Thyroid gland (tissue), 4 donors: ENCODE data around the gene EPS8. TPM values are rescaled to one million over a fixed set of nuclear protein-coding genes. Genes with fewer than 3 reads are reported as not detected.

Experiments used
- DNase-seq, 2 donors: peaks; one replicate each; pipeline ENCODE4 v3.0.0-alpha.2; 2019
- H3K27ac ChIP-seq, 3 donors: fragments of 200-600 bp; sonication (generic); 1 replicate in 2 of 3; 2 replicates in 1 of 3; pipeline ENCODE4 v1.5.1; 2016 to 2019; ENCODE audit warnings: mild to moderate bottlenecking in 1 of 3, moderate library complexity in 1 of 3
- H3K27me3 ChIP-seq: fragments of 200-600 bp; sonication (generic); one replicate; pipeline ENCODE4 v1.5.1; 2019
- H3K36me3 ChIP-seq, 2 donors: fragments of 200-600 bp; sonication (generic); one replicate each; pipeline ENCODE4 v1.5.1; 2016 to 2019
- H3K4me1 ChIP-seq, 2 donors: fragments of 200-600 bp; sonication (generic); one replicate each; pipeline ENCODE4 v1.5.1; 2017 to 2019
- H3K4me3 ChIP-seq, 3 donors: fragments of 200-600 bp; sonication (generic); replicated peaks in 1 of 3; 1 replicate in 2 of 3; 2 replicates in 1 of 3; pipeline ENCODE4 v1.5.1; 2016; ENCODE audit warnings: mild to moderate bottlenecking in 1 of 3
- H3K9me3 ChIP-seq: fragments of 200-600 bp; sonication (generic); one replicate; pipeline ENCODE4 v1.5.1; 2017
- POLR2A ChIP-seq, 2 donors: fragments of 450-650 bp; IDR thresholded peaks; one replicate each; pipeline ENCODE4 v1.6.1; 2017; ENCODE audit warnings: antibody characterized with exemption in 2 of 2, mild to moderate bottlenecking in 2 of 2, moderate library complexity in 1 of 2
- WGBS, 2 donors: methylation state at CpG; one replicate each; pipeline ENCODE4 v1.1.5; 2017; 5-methylcytosine and 5-hydroxymethylcytosine counted together
- intact Hi-C: fragments of 100-400 bp; cut with DNase I; formaldehyde crosslinking; loops from one replicate; pipeline ENCODE4 v1.15.1; 2023
- total RNA-seq, 4 donors: library from RNA; depleted of rRNA; stranded (reverse); fragments of >200 nt; gene quantifications; one replicate each; pipeline ENCODE4 v1.2.3, GENCODE V29; 2016
- TF ChIP-seq, protein P1 (sequence below), 6 experiments: fragments of 200-600 bp in 3 of 6; fragments of 450-650 bp in 3 of 6; sonication (generic) in 3 of 6; IDR thresholded peaks; one replicate each; pipeline ENCODE4 v1.5.1; 2016 to 2019; ENCODE audit warnings: antibody characterized with exemption in 6 of 6, mild to moderate bottlenecking in 2 of 6, inconsistent platforms in 1 of 6, moderate library complexity in 1 of 6

The EPS8 gene
- total RNA-seq, 4 donors from 2014 or later: 78.0 to 127 (median 110) TPM

DNA sequence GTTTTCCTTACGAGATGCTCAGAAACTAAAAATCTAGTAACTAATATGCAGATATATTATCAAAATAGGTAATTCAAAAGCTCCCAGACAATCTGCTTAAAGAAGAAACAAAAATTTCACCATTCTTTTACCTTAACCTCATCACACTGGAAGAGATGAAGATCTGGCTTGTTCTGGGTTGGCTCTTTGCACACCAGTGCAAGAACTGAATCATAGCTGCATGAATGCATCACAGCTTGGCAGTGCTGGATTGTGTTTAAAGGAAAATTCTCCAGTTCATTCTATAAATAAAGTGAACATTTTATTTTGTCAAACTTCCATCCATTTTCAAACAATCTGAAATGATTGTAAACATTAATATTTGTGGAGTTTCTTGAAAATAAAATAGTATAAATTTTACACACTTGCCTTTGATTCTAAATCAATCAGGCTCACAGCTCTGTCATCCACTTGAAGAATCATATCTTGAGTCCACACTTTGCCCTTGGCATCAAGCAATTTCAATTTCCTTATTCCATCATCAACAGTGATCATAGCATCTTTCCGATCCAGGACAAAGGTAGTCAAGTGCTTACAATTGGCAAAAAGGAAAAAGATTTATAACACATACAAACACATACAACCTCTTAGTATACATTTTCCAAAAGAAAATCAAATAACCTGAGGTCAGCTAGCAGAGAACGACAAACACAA lies 119.8 kb downstream of the EPS8 start:
- Histone ChIP-seq H3K4me3 (no peak overlapping the region), H3K36me3 (peaks cover 0 to 7% of the 10 kb centered on the region in 2 donors), H3K4me1 (peaks cover 0 to 12% of the 10 kb centered on the region in 2 donors), H3K9me3 (no peaks in the 10 kb centered on the region), H3K27me3 (no peaks in the 10 kb centered on the region), H3K27ac (no peak overlapping the region)
- no peak for DNase-seq
- TF ChIP-seq, protein P1, sequence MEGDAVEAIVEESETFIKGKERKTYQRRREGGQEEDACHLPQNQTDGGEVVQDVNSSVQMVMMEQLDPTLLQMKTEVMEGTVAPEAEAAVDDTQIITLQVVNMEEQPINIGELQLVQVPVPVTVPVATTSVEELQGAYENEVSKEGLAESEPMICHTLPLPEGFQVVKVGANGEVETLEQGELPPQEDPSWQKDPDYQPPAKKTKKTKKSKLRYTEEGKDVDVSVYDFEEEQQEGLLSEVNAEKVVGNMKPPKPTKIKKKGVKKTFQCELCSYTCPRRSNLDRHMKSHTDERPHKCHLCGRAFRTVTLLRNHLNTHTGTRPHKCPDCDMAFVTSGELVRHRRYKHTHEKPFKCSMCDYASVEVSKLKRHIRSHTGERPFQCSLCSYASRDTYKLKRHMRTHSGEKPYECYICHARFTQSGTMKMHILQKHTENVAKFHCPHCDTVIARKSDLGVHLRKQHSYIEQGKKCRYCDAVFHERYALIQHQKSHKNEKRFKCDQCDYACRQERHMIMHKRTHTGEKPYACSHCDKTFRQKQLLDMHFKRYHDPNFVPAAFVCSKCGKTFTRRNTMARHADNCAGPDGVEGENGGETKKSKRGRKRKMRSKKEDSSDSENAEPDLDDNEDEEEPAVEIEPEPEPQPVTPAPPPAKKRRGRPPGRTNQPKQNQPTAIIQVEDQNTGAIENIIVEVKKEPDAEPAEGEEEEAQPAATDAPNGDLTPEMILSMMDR (IDR thresholded peaks at IDR 0.05): no peak
- TF ChIP-seq POLR2A (IDR thresholded peaks at IDR 0.05): no peak
- 90 to 94% methylated on average over 3 of the region's 3 CpGs for WGBS, 2 donors
- intact Hi-C loops: no loop called here

DNA sequence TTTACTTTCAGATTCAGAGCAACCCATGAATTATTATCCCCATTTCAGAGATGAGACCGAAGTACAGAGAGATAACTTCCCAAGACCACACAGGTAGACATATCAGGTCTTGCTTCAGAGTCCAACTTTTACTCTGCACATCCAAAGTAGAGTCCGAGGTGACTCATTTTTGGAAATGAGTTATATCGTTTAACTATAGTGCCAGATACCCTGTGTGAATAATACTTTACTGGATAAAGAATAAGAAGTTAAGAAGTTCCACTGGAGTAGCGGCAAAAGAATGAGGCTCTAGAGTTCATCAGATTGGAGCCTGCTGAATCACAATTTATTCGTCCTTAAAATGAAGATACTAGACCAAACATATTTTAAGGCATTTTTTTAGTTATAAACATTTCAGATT lies 124.7 kb downstream of the EPS8 start:
- Histone ChIP-seq H3K36me3 (peaks cover 0 to 12% of the 10 kb centered on the region in 2 donors), H3K27me3 (no peaks in the 10 kb centered on the region), H3K9me3 (no peaks in the 10 kb centered on the region), H3K27ac (no peak overlapping the region), H3K4me1 (peaks cover 6 to 12% of the 10 kb centered on the region in 2 donors), H3K4me3 (no peak overlapping the region)
- DNase-seq: no peak
- WGBS, 2 donors: 90 to 94% methylated on average over 5 of the region's 5 CpGs
- intact Hi-C loops: no loop called here
- no peak for TF ChIP-seq POLR2A (IDR thresholded peaks at IDR 0.05)
- TF ChIP-seq, protein P1 (IDR thresholded peaks at IDR 0.05): no peak

DNA sequence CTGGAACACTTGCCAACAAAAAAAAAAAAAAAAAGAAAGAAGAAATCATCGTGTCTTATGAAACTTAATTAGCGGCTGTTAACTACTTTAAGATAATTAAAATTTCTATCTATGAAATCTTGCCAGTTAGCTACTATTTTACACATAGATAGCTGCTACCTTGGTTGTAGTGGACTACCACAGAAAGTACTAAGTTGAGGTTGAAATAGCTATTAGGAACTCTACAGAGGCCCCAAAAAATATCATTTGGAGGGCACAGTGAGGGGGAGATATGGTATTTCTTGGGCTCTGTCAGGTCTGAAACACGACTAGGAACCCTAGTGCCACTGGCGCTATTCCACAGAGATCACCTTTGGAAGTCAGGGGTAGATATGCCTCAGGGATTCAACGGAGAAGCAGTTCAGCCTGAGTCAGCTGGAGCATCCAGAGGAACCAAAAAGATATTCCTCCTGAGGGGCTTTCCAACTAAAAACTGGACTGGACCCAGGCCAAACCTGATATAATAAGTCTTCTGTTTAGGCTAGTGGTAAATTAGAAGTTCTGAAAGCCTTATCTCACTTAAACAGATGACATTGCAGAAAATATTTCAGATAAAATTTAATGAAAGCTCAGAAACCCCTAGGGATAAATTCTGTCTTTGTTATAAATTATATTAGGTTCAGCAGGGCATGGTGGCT lies 126.1 kb downstream of the EPS8 start:
- TF ChIP-seq POLR2A (IDR thresholded peaks at IDR 0.05): no peak
- TF ChIP-seq, protein P1 (IDR thresholded peaks at IDR 0.05): no peak
- Histone ChIP-seq H3K27ac (no peak overlapping the region), H3K36me3 (peaks cover 0 to 15% of the 10 kb centered on the region in 2 donors), H3K9me3 (no peaks in the 10 kb centered on the region), H3K27me3 (no peaks in the 10 kb centered on the region), H3K4me3 (no peak overlapping the region), H3K4me1 (peaks cover 6 to 8% of the 10 kb centered on the region in 2 donors)
- intact Hi-C loops: no loop called here
- WGBS, 2 donors: 86 to 87% methylated on average over 5 of the region's 5 CpGs
- no peak for DNase-seq

DNA sequence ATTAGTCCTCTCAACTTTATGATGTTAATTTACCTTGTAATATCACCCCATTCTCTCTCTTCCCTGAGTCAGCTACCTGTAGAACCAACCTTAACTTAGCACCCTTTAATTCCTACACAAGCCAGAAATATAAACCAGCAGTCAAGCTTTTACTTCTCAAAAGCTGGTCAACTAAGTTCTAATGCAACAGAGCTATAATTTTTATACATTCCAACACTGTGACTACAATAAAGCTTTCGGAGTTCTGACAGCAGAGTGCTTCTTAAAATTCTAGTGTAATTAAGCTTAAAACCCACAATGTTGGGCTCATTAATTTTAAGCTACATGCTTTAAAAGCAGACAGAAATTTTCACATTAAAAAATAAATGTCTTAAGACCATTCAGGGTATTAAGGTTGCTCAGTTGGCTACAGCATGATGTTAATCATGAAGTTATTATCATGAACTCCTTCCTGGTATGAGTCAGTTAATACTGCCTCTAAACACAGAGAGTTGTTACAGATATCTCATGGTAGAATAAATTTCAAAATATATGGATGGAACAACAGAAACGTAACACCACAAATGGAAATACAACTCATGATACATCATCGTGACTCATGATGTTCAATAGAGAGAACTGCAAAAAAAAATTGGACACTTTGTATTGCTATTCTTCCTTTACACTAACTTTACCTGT lies 126.7 kb downstream of the EPS8 start:
- DNase-seq: no peak
- H3K9me3 ChIP-seq: no peaks in the 10 kb centered on the region
- no peaks in the 10 kb centered on the region for H3K27me3 ChIP-seq
- H3K36me3 ChIP-seq: peaks cover 0 to 15% of the 10 kb centered on the region in 2 donors
- TF ChIP-seq, protein P1 (IDR thresholded peaks at IDR 0.05): no peak
- TF ChIP-seq POLR2A (IDR thresholded peaks at IDR 0.05): no peak
- H3K27ac ChIP-seq: no peak overlapping the region
- peaks cover 6 to 8% of the 10 kb centered on the region in 2 donors for H3K4me1 ChIP-seq
- no peak overlapping the region for H3K4me3 ChIP-seq
- intact Hi-C loops: no loop called here
- 93 to 96% methylated on average over 3 of the region's 3 CpGs for WGBS, 2 donors
